Stimulated activated CD4-positive, alpha-beta T cell treated with anti-CD3 and anti-CD28 coated beads, Interleukin-2, amount 100 ng/mL, for 48 hours (primary cell): ENCODE data around the gene CCBE1.
A peak's percentile ranks its signal among the peaks of the same experiment; 100 is the strongest.
"Not testable (repeated sequence)": the region's sequence is repeated elsewhere in the genome, so short reads cannot be mapped to it uniquely, and the experiment has no call there.

ENCODE experiments used
- DNase-seq, 2 donors: peaks; one replicate each; pipeline ENCODE4 v3.0.0-alpha.2; 2020

Gene CCBE1

GRCh38 chr18:59697236-59697932 is at the start of gene CCBE1:
TSS of gene CCBE1 (minus strand) at chr18:59697423.
- peak; percentile 59 to 60 for DNase-seq

GRCh38 chr18:59744271-59744721 is 47.1 kb upstream of the CCBE1 start:
- DNase-seq, result no peak

- no peak for DNase-seq
Measured at GRCh38 chr18:59743566-59743965, 46.3 kb upstream of the CCBE1 start.

DNA sequence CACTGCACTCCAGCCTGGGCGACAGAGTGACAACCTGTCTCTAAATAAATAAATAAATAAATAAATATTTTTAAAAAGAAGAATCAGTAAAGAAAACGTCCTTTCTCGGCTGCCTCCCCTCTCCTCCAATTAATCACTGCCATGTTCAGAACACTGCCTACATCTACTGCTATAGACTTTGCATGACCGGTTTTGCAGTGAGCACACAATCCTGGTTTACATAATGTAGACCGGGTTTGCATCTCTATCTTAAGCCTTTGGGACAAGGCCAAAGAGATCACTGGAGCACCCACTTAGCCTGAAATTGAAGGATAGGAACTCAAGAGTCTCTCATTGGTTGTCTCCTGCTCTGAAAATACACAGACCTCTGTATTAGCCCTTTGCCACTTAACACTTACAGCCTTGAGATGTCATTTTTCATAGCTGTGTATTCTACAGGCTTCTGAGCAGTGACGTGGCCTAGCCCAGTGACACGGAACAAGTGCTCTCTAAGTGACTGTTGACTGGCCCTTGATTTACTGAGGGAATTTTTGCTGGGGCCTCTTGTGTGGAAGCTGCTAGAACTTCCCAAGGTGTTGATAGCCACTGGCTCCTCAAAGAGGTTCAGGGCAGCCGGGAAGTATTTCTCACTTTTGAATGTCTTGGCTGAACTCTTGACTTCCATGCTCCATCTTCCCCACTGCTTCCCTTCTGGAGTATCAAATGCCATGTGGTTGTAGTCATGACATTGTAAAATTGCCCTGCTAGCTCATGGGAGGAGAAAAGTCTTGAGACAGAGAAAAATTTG is 45.3 kb upstream of the CCBE1 start:
- DNase-seq, result no peak

DNA sequence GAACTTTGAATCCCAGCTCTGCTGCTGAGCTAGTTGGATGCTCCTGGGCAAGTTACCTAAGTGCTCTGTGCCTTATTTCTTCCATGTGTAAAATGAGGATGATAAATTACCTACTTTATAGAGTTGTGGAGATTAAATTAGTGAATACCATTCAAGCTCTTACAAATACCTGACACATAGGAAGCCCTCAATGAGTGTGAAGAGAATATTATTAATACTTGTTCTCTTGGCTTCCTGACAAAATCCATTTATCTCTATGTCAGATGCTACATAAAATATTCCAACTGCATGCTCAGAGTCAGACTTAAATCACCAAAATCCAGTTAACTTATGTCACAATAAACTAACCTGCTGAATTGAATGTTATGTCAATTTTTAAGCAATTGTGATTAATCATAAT is 42.9 kb upstream of the CCBE1 start:
- DNase-seq, result no peak

- DNase-seq, result no peak
Measured at GRCh38 chr18:59737776-59738300, 40.6 kb upstream of the CCBE1 start.

DNA sequence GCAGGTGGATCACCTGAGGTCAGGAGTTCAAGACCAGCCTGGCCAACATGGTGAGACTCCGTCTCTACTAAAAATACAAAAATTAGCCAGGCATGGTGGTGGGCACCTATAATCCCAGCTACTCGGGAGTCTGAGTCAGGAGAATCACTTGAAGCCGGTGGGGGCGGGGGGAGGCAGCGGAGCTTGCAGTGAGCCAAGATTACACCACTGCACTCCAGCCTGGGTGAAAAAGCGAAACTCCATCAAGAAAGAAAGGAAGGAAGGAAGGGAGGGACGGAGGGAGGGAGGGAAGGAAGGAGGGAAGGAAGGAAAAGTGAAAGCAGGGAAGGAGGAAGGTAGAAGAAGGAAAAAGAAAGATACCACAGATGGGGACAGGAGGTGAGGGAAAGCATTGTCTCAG is 40.1 kb upstream of the CCBE1 start:
- not testable (repeated sequence) for DNase-seq

GRCh38 chr18:59736061-59736460 is 38.8 kb upstream of the CCBE1 start:
- no peak for DNase-seq

GRCh38 chr18:59735269-59735860 is 38.1 kb upstream of the CCBE1 start:
- DNase-seq, result no peak

DNA sequence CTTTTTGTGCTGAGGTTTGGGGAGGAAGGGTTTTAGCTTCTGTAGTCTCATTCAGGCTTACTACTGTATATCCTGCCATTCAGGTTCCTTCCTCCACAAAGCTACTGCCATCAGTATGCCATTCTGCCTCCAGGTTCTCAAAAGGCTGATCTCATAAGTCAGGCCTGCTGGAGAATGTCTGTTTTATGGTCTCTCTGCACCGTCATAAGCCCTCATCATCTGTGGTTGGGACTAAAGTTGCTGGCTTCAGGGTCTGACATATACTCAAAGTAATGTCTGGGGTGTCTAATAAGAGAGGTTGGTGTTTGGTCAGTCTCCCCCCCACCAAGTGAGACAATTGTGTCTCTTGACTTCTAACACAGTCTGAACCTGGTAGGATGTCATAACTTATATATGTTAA is 36.2 kb upstream of the CCBE1 start:
- DNase-seq, result no peak

GRCh38 chr18:59730896-59731295 is 33.7 kb upstream of the CCBE1 start:
- DNase-seq, result no peak

DNA sequence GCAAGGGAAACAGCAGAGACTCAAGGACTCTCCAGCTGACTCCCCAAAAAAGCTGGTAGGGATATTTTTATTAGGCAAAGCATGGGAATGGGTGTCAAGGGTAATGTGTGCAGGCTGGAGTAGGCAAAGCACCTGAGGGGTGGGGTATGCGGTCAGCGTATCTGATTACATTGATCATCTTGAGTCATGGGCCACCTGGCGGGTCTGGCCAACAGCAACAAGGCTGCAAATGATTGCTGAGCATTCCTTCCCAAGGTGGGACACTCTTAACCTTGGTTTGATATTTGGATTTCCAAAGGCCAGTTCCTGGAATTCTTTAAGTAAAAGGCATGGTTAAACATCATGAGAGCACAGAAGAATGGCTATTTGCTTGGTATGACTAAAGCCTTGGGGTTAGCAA is 32.6 kb upstream of the CCBE1 start:
- no peak for DNase-seq

DNA sequence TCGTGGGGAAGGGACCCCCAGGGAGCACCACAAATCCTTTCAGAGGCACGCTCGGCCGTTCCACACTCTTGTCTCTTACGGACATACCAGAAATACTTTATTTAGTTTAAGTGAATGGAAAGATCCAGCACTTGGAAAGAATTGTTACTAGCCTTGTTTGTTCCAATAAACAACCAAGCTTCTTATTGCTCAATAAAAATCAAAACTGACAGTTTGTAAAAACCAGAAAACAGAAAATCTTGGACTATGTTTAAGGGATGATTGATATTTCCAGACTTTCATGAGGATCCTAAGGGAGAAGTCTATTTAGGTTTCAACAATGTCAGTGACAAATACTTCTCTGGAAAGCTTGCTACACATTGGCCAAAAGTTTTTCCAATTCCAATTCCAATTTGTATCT is 31.6 kb upstream of the CCBE1 start:
- no peak for DNase-seq

GRCh38 chr18:59725142-59725541 is 27.9 kb upstream of the CCBE1 start:
- no peak for DNase-seq

DNA sequence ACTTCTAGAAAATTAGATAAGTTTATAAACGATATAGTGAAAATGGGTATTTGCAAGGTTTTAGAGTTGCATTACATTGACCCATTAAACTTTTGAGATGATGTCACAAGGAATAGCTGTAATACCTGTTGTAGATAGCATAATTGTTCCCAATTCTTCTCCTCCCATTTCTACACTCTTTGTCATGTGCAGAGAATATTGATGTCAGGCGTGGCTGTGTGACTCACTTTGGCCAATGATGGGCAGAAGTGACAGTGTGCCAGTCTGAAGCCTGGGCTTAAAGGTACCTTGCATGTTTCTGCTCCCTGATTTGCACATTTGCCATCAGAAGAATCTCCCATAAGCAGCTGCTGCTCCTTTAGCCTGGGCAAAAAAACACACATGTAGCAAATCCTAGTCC is 26.9 kb upstream of the CCBE1 start:
- DNase-seq, result no peak

GRCh38 chr18:59721931-59722330 is 24.7 kb upstream of the CCBE1 start:
- DNase-seq, result no peak

DNA sequence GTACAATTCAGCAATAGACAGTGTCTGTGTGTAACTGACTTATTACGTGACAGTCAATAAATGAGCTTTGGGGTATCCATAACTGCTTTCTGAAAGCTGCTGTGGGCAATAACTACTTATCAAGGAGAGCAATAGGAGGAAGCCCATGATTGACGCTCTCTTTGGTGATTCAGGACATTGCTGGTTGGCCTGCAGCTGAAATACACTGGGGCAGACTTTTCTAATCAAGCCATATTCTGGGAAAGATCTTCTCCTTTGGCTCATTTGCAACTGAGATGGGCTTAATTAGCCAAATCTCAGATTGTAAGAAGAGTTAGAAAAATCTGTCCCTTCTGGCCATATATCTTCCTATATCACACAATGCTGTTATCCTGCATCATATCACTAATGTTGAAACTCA is 24.0 kb upstream of the CCBE1 start:
- DNase-seq, result no peak

DNA sequence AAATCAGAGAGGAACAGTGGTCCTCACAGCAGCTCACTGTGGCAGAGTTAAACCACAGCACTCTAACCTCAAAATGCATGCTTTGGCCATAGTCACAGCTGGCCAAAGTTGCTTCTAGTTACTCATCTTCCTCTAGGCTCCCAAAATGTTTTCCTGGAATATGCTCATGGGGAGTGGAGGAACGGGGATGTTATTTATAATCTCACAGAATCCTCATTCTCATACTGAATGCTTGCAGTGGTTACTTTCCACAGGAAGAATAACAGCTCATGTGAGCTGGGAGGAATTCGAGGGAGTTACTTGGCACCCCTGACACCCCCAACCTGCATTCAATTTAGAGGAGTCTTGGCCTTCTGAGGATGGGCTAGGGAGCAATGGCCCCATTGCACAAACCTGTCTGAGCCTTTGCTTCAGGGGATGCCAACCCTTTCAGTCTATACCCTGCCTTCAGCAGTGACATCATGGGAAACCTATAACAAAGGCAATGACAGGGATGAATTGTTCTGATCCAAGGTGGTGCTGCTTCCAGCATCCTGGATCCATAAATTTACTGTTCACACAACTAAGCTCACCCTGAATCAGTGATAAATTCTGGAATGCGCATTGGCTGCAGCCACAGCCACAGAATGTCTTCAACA is 22.4 kb upstream of the CCBE1 start:
- no peak for DNase-seq

DNA sequence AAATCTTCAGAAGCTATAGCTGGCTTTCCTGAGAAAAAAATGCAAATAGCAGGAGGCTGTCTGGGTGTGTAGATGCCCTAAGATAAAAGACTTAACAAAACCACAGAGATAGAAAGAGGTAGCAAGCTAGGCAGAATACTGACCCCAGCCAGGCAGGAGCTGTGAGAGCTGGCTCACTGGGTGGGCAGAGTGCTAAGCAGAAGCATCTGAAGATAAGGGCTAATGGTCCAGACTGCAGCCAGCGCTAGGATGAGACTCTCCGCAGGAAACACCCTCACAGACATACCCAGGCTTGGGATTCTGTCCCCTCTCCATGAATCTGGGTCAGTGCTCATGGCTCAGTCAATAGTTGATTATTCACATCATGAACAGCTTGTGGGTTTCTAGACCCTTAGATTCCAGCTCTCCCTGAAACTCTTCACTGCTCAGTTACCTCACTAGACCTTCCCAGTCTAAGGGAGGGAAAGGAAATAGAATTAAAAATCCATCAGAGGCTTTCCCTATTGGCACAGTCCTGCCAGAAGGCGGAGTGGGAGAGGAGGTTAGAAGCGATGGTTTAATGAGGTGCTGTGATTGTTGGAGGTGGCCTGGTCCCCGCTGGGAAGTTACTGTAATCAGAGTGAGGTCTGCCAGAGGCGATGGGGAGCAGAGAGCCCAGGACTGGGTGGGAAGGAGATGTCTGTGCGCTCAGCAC is 21.4 kb upstream of the CCBE1 start:
- no peak for DNase-seq

GRCh38 chr18:59718108-59718463 is 20.9 kb upstream of the CCBE1 start:
- DNase-seq, result no peak

DNA sequence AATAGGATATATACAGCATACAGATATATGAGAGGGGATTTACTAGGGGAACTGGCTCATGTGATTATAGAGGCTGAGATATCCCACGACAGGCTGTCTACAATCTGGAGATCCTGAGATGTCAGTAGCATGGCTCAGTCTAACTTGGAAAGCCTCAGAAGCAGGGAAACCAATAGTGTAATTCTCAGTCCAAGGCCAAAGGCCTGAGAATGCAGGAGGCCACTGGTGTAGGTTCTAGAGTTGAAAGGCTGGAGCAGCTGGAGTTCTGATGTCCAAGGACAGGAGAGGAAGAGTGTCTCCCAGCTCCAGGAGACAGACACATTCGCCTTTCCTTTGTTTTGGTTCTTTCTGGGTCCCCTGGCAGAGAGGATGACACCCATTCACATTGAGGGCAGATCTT is 20.1 kb upstream of the CCBE1 start:
- no peak for DNase-seq

DNA sequence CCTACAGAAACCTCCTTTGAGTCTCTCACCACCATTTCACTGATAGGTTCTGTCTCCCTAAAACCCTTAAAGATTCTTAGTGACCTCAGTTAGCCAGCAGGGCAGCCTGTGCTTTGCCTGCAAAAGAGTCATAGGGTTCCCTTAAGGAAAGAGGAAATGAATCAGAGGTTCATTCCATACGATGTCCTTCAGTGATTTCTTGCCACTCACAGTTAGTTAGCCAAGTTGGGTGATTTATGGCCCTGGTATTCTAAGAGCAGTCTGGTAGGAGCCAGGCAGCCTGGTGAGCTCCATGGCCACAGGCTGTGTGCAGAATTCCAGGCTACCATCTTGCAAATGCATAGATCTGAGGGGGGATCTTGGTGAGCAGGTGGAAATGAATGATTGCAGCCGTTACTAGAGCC is 18.7 kb upstream of the CCBE1 start:
- DNase-seq, result no peak

GRCh38 chr18:59715445-59715844 is 18.2 kb upstream of the CCBE1 start:
- DNase-seq, result no peak
